ENCODE data around the gene MLLT3. TPM values are rescaled to one million over a fixed set of nuclear protein-coding genes. Genes with fewer than 3 reads are reported as not detected.

Gene MLLT3
- total RNA-seq, 4 donors from 2014 or later, result 10.8 to 17.5 (median 12.4) TPM

- Histone ChIP-seq H3K4me3 (no peak overlapping the region), H3K9me3 (no peaks in the 10 kb centered on the region)
- 90% methylated on average over 2 of the region's 2 CpGs for WGBS
These were observed 219.0 kb downstream of the MLLT3 start for GRCh38 chr9:20403346-20403745.

GRCh38 chr9:20402273-20402875 lies 219.9 kb downstream of the MLLT3 start:
- H3K36me3 ChIP-seq, result no peaks in the 10 kb centered on the region
- H3K27me3 ChIP-seq, result no peaks in the 10 kb centered on the region
- H3K9me3 ChIP-seq, result no peaks in the 10 kb centered on the region
- H3K27ac ChIP-seq, result no peak overlapping the region
- TF ChIP-seq POLR2A (IDR thresholded peaks at IDR 0.05) (no peak), POLR2AphosphoS5 (IDR thresholded peaks at IDR 0.05) (no peak), CTCF (IDR thresholded peaks at IDR 0.05) (no peak), EP300 (IDR thresholded peaks at IDR 0.05) (no peak)
- DNase-seq (ENCODE audit: low spot score in 2 of 2), result no peak
- WGBS, result 92% methylated on average over 4 of the region's 4 CpGs
- no peaks in the 10 kb centered on the region for H3K4me1 ChIP-seq
- H3K4me3 ChIP-seq, result no peak overlapping the region

More at GRCh38 chr9:20403346-20403745, 219.0 kb downstream of the MLLT3 start:
- H3K27me3 ChIP-seq, result no peaks in the 10 kb centered on the region
- no peaks in the 10 kb centered on the region for H3K36me3 ChIP-seq
- DNase-seq (ENCODE audit: low spot score in 2 of 2), result no peak
- no peaks in the 10 kb centered on the region for H3K4me1 ChIP-seq
- TF ChIP-seq EP300 (IDR thresholded peaks at IDR 0.05), result no peak
- no peak overlapping the region for H3K27ac ChIP-seq

- Histone ChIP-seq H3K4me3 (no peak overlapping the region), H3K4me1 (no peaks in the 10 kb centered on the region), H3K27ac (no peak overlapping the region), H3K27me3 (no peaks in the 10 kb centered on the region), H3K36me3 (no peaks in the 10 kb centered on the region), H3K9me3 (no peaks in the 10 kb centered on the region)
- WGBS, result 83% methylated on average over 8 of the region's 8 CpGs
- no peak for TF ChIP-seq CTCF (IDR thresholded peaks at IDR 0.05)
- TF ChIP-seq POLR2AphosphoS5 (IDR thresholded peaks at IDR 0.05), result no peak
- TF ChIP-seq EP300 (IDR thresholded peaks at IDR 0.05), result no peak
- TF ChIP-seq POLR2A (IDR thresholded peaks at IDR 0.05), result no peak
- DNase-seq (ENCODE audit: low spot score in 2 of 2), result no peak
These were observed 223.6 kb downstream of the MLLT3 start for GRCh38 chr9:20398536-20399338.

- H3K4me3 ChIP-seq, result no peak overlapping the region
- no peaks in the 10 kb centered on the region for H3K9me3 ChIP-seq
- H3K27ac ChIP-seq, result no peak overlapping the region
- no peaks in the 10 kb centered on the region for H3K4me1 ChIP-seq
- WGBS, result 82% methylated on average over 4 of the region's 4 CpGs
- H3K27me3 ChIP-seq, result no peaks in the 10 kb centered on the region
- TF ChIP-seq EP300 (IDR thresholded peaks at IDR 0.05) (no peak), CTCF (IDR thresholded peaks at IDR 0.05) (no peak), POLR2A (IDR thresholded peaks at IDR 0.05) (no peak), POLR2AphosphoS5 (IDR thresholded peaks at IDR 0.05) (no peak)
- no peak for DNase-seq (ENCODE audit: low spot score in 2 of 2)
- H3K36me3 ChIP-seq, result no peaks in the 10 kb centered on the region
These were observed 225.0 kb downstream of the MLLT3 start for GRCh38 chr9:20397348-20397747.

- DNase-seq (ENCODE audit: low spot score in 2 of 2), result no peak
- Histone ChIP-seq H3K36me3 (no peaks in the 10 kb centered on the region), H3K27me3 (no peaks in the 10 kb centered on the region), H3K9me3 (no peaks in the 10 kb centered on the region), H3K27ac (no peak overlapping the region), H3K4me3 (no peak overlapping the region), H3K4me1 (no peaks in the 10 kb centered on the region)
- 87% methylated on average over 2 of the region's 2 CpGs for WGBS
- no peak for TF ChIP-seq CTCF (IDR thresholded peaks at IDR 0.05)
- no peak for TF ChIP-seq POLR2AphosphoS5 (IDR thresholded peaks at IDR 0.05)
- no peak for TF ChIP-seq POLR2A (IDR thresholded peaks at IDR 0.05)
- TF ChIP-seq EP300 (IDR thresholded peaks at IDR 0.05), result no peak
These were observed 225.8 kb downstream of the MLLT3 start for GRCh38 chr9:20396509-20396908.

Data from suprapubic skin (tissue), 4 donors.